ENCODE results near the gene ZBTB48. TPM values are rescaled to one million over a fixed set of nuclear protein-coding genes. Genes with fewer than 3 reads are reported as not detected.

The ZBTB48 gene
- total and polyA plus RNA-seq, 4 donors: 8.3 to 18.1 (median 13.1) TPM

GRCh38 chr1:6602669-6603237 lies 23.0 kb downstream of the ZBTB48 start, which contains the start of gene KLHL21:
KLHL21 (minus strand) TSS chr1:6602869; CDS start chr1:6602817, 52 bp downstream.
- peak within 1 kb of the TSS; percentile 98 to 100 for H3K27ac ChIP-seq (ENCODE audit: low read depth in 1 of 2, low read length in 2 of 2)
- H3K9ac ChIP-seq (ENCODE audit: low read depth in 1 of 2, low read length in 2 of 2): peak within 1 kb of the TSS; percentile 99
- TF ChIP-seq SP1 (IDR thresholded peaks at IDR 0.05) (no peak), RXRA (IDR thresholded peaks at IDR 0.05) (no peak), FOXA1 (IDR thresholded peaks at IDR 0.05) (no peak), EGR1 (IDR thresholded peaks at IDR 0.05; ENCODE audit: low read depth in 2 of 2) (no peak), HNF4G (IDR thresholded peaks at IDR 0.05) (no peak), NR2F2 (IDR thresholded peaks at IDR 0.05) (no peak), RAD21 (IDR thresholded peaks at IDR 0.05) (no peak), MAX (IDR thresholded peaks at IDR 0.05) (no peak), YY1 (IDR thresholded peaks at IDR 0.05) (peak; percentile 20), ZBTB33 (IDR thresholded peaks at IDR 0.05) (no peak), GABPA (IDR thresholded peaks at IDR 0.05 in 1 of 2, conservative IDR thresholded peaks at IDR 0.05 in 1 of 2) (no peak), REST (IDR thresholded peaks at IDR 0.05) (peak; percentile 60), ATF3 (IDR thresholded peaks at IDR 0.05) (no peak), FOXA2 (IDR thresholded peaks at IDR 0.05) (no peak), TAF1 (conservative IDR thresholded peaks at IDR 0.05) (no peak), HNF4A (conservative IDR thresholded peaks at IDR 0.05) (no peak), JUND (IDR thresholded peaks at IDR 0.05) (no peak), CTCF (IDR thresholded peaks at IDR 0.05; ENCODE audit: low read depth, low read length, missing input control) (no peak)
- H3K27me3 ChIP-seq (ENCODE audit: control insufficient read depth in 4 of 4, insufficient read depth in 4 of 4, low read length in 3 of 4): no peaks in the 10 kb centered on the region
- H3K4me3 ChIP-seq (ENCODE audit: low read depth in 1 of 3, low read length in 3 of 3): peak within 1 kb of the TSS; percentile 73 to 82 (median 78)
- H3K36me3 ChIP-seq (ENCODE audit: control insufficient read depth in 4 of 4, insufficient read depth in 3 of 4, low read depth in 1 of 4, low read length in 3 of 4): peaks cover 1 to 5% (median 3%) of the 10 kb centered on the region in 4 donors
- under 1% methylated on average over 84 of the region's 84 CpGs for WGBS
- DNase-seq (ENCODE audit: low spot score): peak; percentile 86
- peaks cover 11 to 48% (median 35%) of the 10 kb centered on the region in 4 donors for H3K4me1 ChIP-seq (ENCODE audit: control insufficient read depth in 4 of 4, insufficient read depth in 4 of 4, low read length in 3 of 4)
- no peaks in the 10 kb centered on the region for H3K9me3 ChIP-seq (ENCODE audit: control insufficient read depth in 4 of 4, low read length in 3 of 4)
